ENCODE results near the gene CHN2.

DNA sequence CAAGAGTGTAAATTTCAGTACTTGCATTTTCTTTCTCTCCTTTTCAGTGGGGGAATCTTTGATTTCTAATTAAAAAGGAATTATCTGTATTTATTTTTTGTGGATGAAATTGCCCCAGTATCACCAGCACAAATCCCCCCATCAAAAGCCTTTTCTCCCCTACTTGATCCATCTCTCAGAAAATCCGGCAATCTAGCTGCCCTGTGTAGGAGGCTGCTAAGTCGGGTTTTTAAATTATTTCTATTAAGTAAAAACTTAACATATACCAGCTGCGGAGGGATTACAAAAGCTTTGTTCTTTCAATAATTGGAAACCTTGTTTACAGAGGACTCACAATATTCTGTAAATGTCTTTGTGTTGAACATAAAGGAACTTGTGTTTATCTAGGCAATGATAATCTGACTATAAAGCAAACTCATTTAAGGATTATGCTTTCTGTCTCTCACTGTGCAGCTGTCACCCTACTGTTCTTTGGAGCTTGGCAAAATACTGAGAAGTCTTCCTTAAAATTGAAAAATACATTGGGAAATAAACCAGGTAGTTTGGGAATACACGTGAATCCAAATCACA lies 191.7 kb downstream of the CHN2 start:
- TF ChIP-seq YY1 (IDR thresholded peaks at IDR 0.05; ENCODE audit: extremely low read depth, insufficient replicate concordance, low read depth, low read length), result no peak
- no peak for TF ChIP-seq TCF7L2 (IDR thresholded peaks at IDR 0.05; ENCODE audit: borderline replicate concordance, extremely low read depth, insufficient read depth, insufficient read length)
- no peak for TF ChIP-seq EZH2phosphoT487 (IDR thresholded peaks at IDR 0.05; ENCODE audit: borderline replicate concordance)
- no peak for TF ChIP-seq CTCF (IDR thresholded peaks at IDR 0.05 in 2 of 3, conservative IDR thresholded peaks at IDR 0.05 in 1 of 3; ENCODE audit: borderline replicate concordance in 1 of 3, insufficient read depth in 1 of 3, low read depth in 2 of 3, low read length in 2 of 3)
- TF ChIP-seq ZNF274 (IDR thresholded peaks at IDR 0.05; ENCODE audit: low read depth, low read length), result no peak
- TF ChIP-seq POLR2A (IDR thresholded peaks at IDR 0.05; ENCODE audit: borderline replicate concordance, extremely low read depth, insufficient read depth, insufficient read length), result no peak
- no peak for TF ChIP-seq REST (IDR thresholded peaks at IDR 0.05; ENCODE audit: low read depth)
- no peak for TF ChIP-seq ELF1 (IDR thresholded peaks at IDR 0.05; ENCODE audit: borderline replicate concordance, low read depth)
- TF ChIP-seq MAX (IDR thresholded peaks at IDR 0.05), result no peak
- TF ChIP-seq POLR2AphosphoS5 (IDR thresholded peaks at IDR 0.05; ENCODE audit: low read depth, low read length), result no peak
- no peak for TF ChIP-seq ZFX (IDR thresholded peaks at IDR 0.05)
- no peak for TF ChIP-seq EZH2 (IDR thresholded peaks at IDR 0.05)
- no peak for TF ChIP-seq SP1 (IDR thresholded peaks at IDR 0.05; ENCODE audit: low read depth)

All from HCT116 (cell line).